Hepatocyte (in vitro differentiated cells): Measurements from ENCODE around the gene TFF1. TPM values are rescaled to one million over a fixed set of nuclear protein-coding genes. Genes with fewer than 3 reads are reported as not detected.

ENCODE experiments used
- DNase-seq: peaks from one replicate; pipeline ENCODE4 v3.0.0-alpha.2; 2016; ENCODE audit warnings: low spot score
- H2AFZ ChIP-seq: fragments of 200-600 bp; sonication (generic); 2 replicates; pipeline ENCODE4 v1.6.0; 2016; ENCODE audit warnings: antibody characterized with exemption, mild to moderate bottlenecking
- H3K27ac ChIP-seq: fragments of 200-600 bp; sonication (generic); 2 replicates; pipeline ENCODE4 v1.5.1; 2016; ENCODE audit warnings: mild to moderate bottlenecking
- H3K27me3 ChIP-seq: fragments of 200-600 bp; sonication (generic); 2 replicates; pipeline ENCODE4 v1.6.1; 2016
- H3K36me3 ChIP-seq: fragments of 200-600 bp; sonication (generic); replicated peaks from 2 replicates; pipeline ENCODE4 v1.5.1; 2016; ENCODE audit warnings: low read depth; ENCODE audit not compliant: insufficient read depth
- H3K4me1 ChIP-seq: fragments of 200-600 bp; sonication (generic); 2 replicates; pipeline ENCODE4 v1.5.1; 2016; ENCODE audit warnings: mild to moderate bottlenecking, moderate library complexity; ENCODE audit not compliant: insufficient read depth
- H3K4me2 ChIP-seq: fragments of 200-600 bp; sonication (generic); 2 replicates; pipeline ENCODE4 v1.6.0; 2016
- H3K4me3 ChIP-seq: fragments of 200-600 bp; sonication (generic); 2 replicates; pipeline ENCODE4 v1.5.1; 2016; ENCODE audit warnings: mild to moderate bottlenecking
- H3K79me2 ChIP-seq: fragments of 200-600 bp; sonication (generic); 2 replicates; pipeline ENCODE4 v1.6.0; 2017; ENCODE audit warnings: mild to moderate bottlenecking
- H3K9me2 ChIP-seq: fragments of 200-600 bp; sonication (generic); replicated peaks from 2 replicates; pipeline ENCODE4 v1.6.0; 2017; ENCODE audit warnings: mild to moderate bottlenecking; ENCODE audit not compliant: insufficient read depth
- H3K9me3 ChIP-seq: fragments of 200-600 bp; sonication (generic); 2 replicates; pipeline ENCODE4 v1.5.1; 2016; ENCODE audit warnings: low read depth, mild to moderate bottlenecking
- H4K20me1 ChIP-seq: fragments of 200-600 bp; sonication (generic); 2 replicates; pipeline ENCODE4 v1.6.0; 2016; ENCODE audit warnings: mild to moderate bottlenecking; ENCODE audit not compliant: insufficient read depth, poor library complexity, severe bottlenecking
- EZH2 ChIP-seq: fragments of 200-600 bp; sonication (generic); IDR thresholded peaks from 2 replicates; pipeline ENCODE4 v1.6.1; 2016; ENCODE audit warnings: antibody characterized with exemption, mild to moderate bottlenecking, borderline replicate concordance
- EZH2phosphoT487 ChIP-seq: fragments of 200-600 bp; sonication (generic); IDR thresholded peaks from one replicate; pipeline ENCODE4 v1.6.1; 2018; ENCODE audit warnings: antibody characterized with exemption, mild to moderate bottlenecking, low read depth, moderate library complexity; ENCODE audit not compliant: unreplicated experiment, severe bottlenecking
- WGBS: methylation state at CpG from one replicate; pipeline ENCODE4 v1.1.6; 2016; ENCODE audit warnings: low lambda C conversion rate; ENCODE audit errors: missing lambda C conversion rate; 5-methylcytosine and 5-hydroxymethylcytosine counted together
- polyA plus RNA-seq: library from polyadenylated mRNA; unstranded; fragments of >200 nt; fragmentation: Nextera tagmentation; extraction: Ambion mirVana; gene quantifications from 2 replicates; pipeline ENCODE4 v1.2.1, GENCODE V29; 2016
- total RNA-seq: library from RNA; depleted of rRNA; stranded (reverse); fragments of >200 nt; gene quantifications from 2 replicates; pipeline ENCODE4 v1.2.3, GENCODE V29; 2014
- TF ChIP-seq, protein P1 (sequence below): fragments of 200-600 bp; sonication (generic); IDR thresholded peaks from 2 replicates; pipeline ENCODE4 v1.5.1; 2016; ENCODE audit warnings: antibody characterized with exemption, mild to moderate bottlenecking; ENCODE audit not compliant: poor library complexity

Gene TFF1
- total and polyA plus RNA-seq, 2 experiments from 2014 or later = 57.4 to 140 TPM

DNA sequence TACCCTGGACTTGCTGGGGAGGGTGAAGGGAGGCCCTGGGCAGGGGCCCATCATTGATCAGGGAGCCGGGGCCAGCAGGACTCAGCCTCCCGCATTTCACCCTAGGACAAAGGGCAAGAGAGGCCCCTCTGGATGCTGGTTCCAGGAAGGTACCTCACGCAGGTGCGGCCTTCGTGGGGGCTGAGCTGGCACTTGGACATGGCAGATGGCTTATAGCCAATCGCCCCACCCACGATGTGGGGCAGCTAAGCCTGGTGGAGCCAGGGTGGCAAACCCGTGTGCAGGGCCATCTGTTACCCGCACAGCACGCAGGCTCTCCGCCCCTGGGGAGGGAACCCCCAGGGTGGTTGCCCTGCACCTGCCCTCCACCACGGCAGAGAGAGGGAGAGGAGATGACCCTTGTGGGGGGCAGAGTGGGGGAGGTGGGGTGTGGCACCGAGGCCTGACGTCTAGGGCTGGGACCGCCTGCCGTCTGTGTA lies 53.7 kb downstream of the TFF1 start:
- Histone ChIP-seq H2AFZ (no peak overlapping the region), H3K36me3 (no peaks in the 10 kb centered on the region), H3K4me3 (no peak overlapping the region), H3K9me3 (no peaks in the 10 kb centered on the region), H3K9me2 (no peaks in the 10 kb centered on the region), H3K27me3 (no peaks in the 10 kb centered on the region), H3K27ac (peak overlapping the region; percentile 27), H3K4me2 (peak overlapping the region; percentile 14), H3K4me1 (peaks cover 43% of the 10 kb centered on the region), H3K79me2 (no peaks in the 10 kb centered on the region), H4K20me1 (no peaks in the 10 kb centered on the region)
- 93% methylated on average over 13 of the region's 16 CpGs for WGBS
- TF ChIP-seq EZH2phosphoT487 (no peak), EZH2 (no peak)
- TF ChIP-seq, protein P1, sequence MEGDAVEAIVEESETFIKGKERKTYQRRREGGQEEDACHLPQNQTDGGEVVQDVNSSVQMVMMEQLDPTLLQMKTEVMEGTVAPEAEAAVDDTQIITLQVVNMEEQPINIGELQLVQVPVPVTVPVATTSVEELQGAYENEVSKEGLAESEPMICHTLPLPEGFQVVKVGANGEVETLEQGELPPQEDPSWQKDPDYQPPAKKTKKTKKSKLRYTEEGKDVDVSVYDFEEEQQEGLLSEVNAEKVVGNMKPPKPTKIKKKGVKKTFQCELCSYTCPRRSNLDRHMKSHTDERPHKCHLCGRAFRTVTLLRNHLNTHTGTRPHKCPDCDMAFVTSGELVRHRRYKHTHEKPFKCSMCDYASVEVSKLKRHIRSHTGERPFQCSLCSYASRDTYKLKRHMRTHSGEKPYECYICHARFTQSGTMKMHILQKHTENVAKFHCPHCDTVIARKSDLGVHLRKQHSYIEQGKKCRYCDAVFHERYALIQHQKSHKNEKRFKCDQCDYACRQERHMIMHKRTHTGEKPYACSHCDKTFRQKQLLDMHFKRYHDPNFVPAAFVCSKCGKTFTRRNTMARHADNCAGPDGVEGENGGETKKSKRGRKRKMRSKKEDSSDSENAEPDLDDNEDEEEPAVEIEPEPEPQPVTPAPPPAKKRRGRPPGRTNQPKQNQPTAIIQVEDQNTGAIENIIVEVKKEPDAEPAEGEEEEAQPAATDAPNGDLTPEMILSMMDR = no peak
- DNase-seq = no peak

Other genes with a start within 250 kb of the TFF1 start
- gene ABCG1, start 147.4 kb downstream of the TFF1 start, total RNA-seq = 7.2 and 10.7 TPM in 2 replicates
- gene ABCG1, start 147.4 kb downstream of the TFF1 start, polyA plus RNA-seq = 8.4 and 14.0 TPM in 2 replicates
- 84.4 and 92.0 TPM in 2 replicates for gene TFF3, start 51.1 kb downstream of the TFF1 start, total RNA-seq
- 589 and 696 TPM in 2 replicates for gene TFF3, start 51.1 kb downstream of the TFF1 start, polyA plus RNA-seq
- 15.5 and 23.9 TPM in 2 replicates for gene TFF2, start 15.5 kb downstream of the TFF1 start, total RNA-seq
- gene TFF2, start 15.5 kb downstream of the TFF1 start, polyA plus RNA-seq = 28.1 and 58.7 TPM in 2 replicates
- gene TMPRSS3, start 29.5 kb upstream of the TFF1 start, total RNA-seq = 1.4 and 1.7 TPM in 2 replicates
- gene TMPRSS3, start 29.5 kb upstream of the TFF1 start, polyA plus RNA-seq = 1.4 and 1.5 TPM in 2 replicates
- not detected in 2 replicates for gene UBASH3A, start 37.4 kb upstream of the TFF1 start, total RNA-seq
- not detected in 2 replicates for gene UBASH3A, start 37.4 kb upstream of the TFF1 start, polyA plus RNA-seq
- gene RSPH1, start 129.7 kb upstream of the TFF1 start, total RNA-seq = 0.60 and 1.3 TPM in 2 replicates
- 1.8 and 3.0 TPM in 2 replicates for gene RSPH1, start 129.7 kb upstream of the TFF1 start, polyA plus RNA-seq
- 13.1 and 17.9 TPM in 2 replicates for gene SLC37A1, start 147.3 kb upstream of the TFF1 start, total RNA-seq
- gene SLC37A1, start 147.3 kb upstream of the TFF1 start, polyA plus RNA-seq = 18.5 and 26.9 TPM in 2 replicates